BJ (cell line): ENCODE measurements around the gene RAB1A. TPM values are rescaled to one million over a fixed set of nuclear protein-coding genes. Genes with fewer than 3 reads are reported as not detected.

Experiments
- CTCF ChIA-PET: fragments of 350-600 bp; formaldehyde crosslinking; extraction: SDS; loops from one replicate; lab custom pipeline; 2021; ENCODE audit warnings: antibody characterized with exemption, inconsistent platforms; lab: Yijun Ruan, JAX
- POLR2A ChIA-PET: fragments of 300-600 bp; sonication (Branson Sonifier 250); formaldehyde crosslinking; extraction: SDS; loops from one replicate; lab custom pipeline; 2021; ENCODE audit warnings: antibody characterized with exemption; lab: Charles Lee
- DNase-seq: peaks from one replicate; pipeline ENCODE4 v3.0.0-alpha.2; 2011; ENCODE audit warnings: low read depth
- H3K27me3 ChIP-seq: 2 replicates; pipeline ENCODE4 v1.6.0; 2011; ENCODE audit warnings: low read length; ENCODE audit not compliant: control insufficient read depth, insufficient read depth
- H3K36me3 ChIP-seq: 2 replicates; pipeline ENCODE4 v1.5.1; 2011; ENCODE audit warnings: low read length; ENCODE audit not compliant: control insufficient read depth, insufficient read depth
- H3K4me3 ChIP-seq: 2 replicates; pipeline ENCODE4 v1.5.1; 2011; ENCODE audit warnings: low read depth, mild to moderate bottlenecking, control low read depth, low read length
- polyA plus RNA-seq: library from polyadenylated mRNA; depleted of rRNA; stranded (reverse); fragments of >200 nt; gene quantifications from 2 replicates; pipeline ENCODE4 v1.2.3, GENCODE V29; 2011; rRNA removed
- small RNA-seq: library from RNA; depleted of rRNA; stranded (forward); fragments of <200 nt; gene quantifications from one replicate; pipeline ENCODE3, GENCODE V24; 2012; ENCODE audit warnings: low replicate concordance, low read depth; ENCODE audit not compliant: insufficient read length
- TF ChIP-seq, protein P1 (sequence below): IDR thresholded peaks from 2 replicates; pipeline ENCODE4 v1.5.1; 2011; ENCODE audit warnings: low read depth, mild to moderate bottlenecking, control low read depth, inconsistent platforms, low read length, moderate library complexity; ENCODE audit not compliant: insufficient read depth

The RAB1A gene
- polyA plus RNA-seq, 1 experiment = 90.6 TPM

DNA sequence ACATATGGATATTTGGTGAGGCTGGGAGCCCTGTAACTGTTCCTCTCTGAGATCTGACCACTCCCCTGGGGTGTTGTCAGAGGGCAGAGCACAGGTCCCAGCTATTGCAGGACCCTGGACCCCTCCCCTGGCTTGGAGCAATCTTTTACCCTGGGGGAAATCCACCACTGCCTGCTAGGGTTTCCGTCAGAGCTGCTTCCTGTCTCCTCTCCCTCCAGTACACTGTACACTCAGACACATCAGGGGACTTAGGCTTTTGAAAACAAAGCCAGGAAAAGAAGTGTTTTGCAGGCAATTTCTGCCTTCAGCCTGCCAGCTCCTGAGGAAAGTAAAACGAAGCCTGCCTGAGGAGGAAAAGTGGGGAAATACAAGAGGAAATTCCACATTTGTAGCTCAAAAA lies 86.9 kb downstream of the RAB1A start:
- no peak overlapping the region for H3K4me3 ChIP-seq
- CTCF ChIA-PET = interaction anchor here (0.6 to 2.3 kb wide), 6 partner anchors 23 to 712 kb away, joined by 3 to 18 read pairs (median 3); no protein-coding TSS in a partner anchor
- H3K36me3 ChIP-seq = no peaks in the 10 kb centered on the region
- TF ChIP-seq, protein P1, sequence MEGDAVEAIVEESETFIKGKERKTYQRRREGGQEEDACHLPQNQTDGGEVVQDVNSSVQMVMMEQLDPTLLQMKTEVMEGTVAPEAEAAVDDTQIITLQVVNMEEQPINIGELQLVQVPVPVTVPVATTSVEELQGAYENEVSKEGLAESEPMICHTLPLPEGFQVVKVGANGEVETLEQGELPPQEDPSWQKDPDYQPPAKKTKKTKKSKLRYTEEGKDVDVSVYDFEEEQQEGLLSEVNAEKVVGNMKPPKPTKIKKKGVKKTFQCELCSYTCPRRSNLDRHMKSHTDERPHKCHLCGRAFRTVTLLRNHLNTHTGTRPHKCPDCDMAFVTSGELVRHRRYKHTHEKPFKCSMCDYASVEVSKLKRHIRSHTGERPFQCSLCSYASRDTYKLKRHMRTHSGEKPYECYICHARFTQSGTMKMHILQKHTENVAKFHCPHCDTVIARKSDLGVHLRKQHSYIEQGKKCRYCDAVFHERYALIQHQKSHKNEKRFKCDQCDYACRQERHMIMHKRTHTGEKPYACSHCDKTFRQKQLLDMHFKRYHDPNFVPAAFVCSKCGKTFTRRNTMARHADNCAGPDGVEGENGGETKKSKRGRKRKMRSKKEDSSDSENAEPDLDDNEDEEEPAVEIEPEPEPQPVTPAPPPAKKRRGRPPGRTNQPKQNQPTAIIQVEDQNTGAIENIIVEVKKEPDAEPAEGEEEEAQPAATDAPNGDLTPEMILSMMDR = no peak
- peaks cover 4% of the 10 kb centered on the region for H3K27me3 ChIP-seq
- POLR2A ChIA-PET = no interaction called here
- no peak for DNase-seq

DNA sequence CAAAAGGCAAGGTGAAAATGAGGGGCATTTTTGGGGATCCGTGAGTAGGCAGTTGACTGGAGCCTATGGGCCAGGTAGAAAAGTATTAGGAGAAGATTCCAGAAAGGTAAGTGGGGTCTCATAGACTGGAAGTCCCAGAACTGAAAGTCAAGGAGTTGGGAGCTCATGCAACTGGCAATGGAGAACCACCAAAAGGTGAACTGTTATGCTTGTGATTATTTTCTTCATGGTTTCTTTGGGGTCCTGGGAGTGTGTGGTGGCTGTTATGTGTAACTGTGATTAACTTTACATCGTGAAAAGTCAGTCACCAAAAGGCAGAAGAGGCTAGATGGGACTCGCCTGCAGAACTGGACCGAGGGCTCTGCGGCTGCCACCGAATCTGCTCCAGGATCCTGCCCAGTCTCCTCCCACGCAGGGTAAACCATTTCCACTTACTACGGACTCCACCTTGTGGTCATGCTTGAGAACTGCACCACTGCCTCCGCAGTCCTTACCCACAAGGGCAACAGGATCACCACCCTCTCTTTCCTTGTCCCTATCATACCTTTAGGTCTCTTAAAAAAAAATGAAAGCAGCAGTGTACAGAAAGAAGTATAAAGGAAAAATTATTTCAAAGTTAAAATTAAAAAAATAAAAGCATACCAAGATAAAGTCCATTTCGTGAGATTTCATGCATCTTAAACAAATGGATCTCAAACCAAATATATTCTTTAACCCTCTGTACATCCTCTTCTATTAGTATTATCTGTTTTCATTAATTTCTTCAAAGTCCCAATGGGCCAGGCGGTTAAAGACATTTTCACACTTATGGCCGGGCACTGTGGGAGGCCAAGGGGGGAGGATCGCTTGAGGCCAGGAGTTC lies 89.3 kb downstream of the RAB1A start:
- ChIA-PET CTCF (interaction anchor here (0.5 to 13.6 kb wide), 13 partner anchors 10 to 533 kb away, joined by 3 to 147 read pairs (median 4); partner anchors contain the start of gene CEP68), POLR2A (interaction anchor here (0.7 kb wide), 1 partner anchor 46 kb away, joined by 3 read pairs; no protein-coding TSS in a partner anchor)
- TF ChIP-seq, protein P1 = peak; percentile 89
- Histone ChIP-seq H3K4me3 (no peak overlapping the region), H3K27me3 (no peaks in the 10 kb centered on the region), H3K36me3 (no peaks in the 10 kb centered on the region)
- no peak for DNase-seq

DNA sequence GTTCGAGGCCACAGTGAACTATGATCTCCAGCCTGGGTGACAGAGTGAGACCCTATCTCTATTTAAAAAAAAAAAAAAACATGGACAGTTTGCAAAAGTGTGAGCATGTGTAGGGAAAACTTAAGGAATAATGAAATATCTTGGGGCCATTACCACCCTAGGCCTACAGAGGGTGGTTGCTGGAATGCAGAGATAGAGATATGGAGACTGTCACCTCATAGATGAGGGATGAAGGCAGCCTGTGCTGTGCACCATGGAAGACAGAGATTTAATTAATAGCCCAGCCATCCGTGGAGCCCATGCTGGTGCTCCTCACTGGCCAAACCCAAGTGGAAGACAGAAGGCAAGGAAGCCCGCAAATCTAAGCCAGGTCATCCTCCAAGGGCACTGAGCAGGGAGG lies 90.3 kb downstream of the RAB1A start:
- Histone ChIP-seq H3K36me3 (no peaks in the 10 kb centered on the region), H3K4me3 (no peak overlapping the region), H3K27me3 (no peaks in the 10 kb centered on the region)
- TF ChIP-seq, protein P1 = no peak
- ChIA-PET POLR2A (no interaction called here), CTCF (interaction anchor here (0.8 to 13.6 kb wide), 5 partner anchors 9 to 516 kb away, joined by 3 to 147 read pairs (median 3); no protein-coding TSS in a partner anchor)
- no peak for DNase-seq

DNA sequence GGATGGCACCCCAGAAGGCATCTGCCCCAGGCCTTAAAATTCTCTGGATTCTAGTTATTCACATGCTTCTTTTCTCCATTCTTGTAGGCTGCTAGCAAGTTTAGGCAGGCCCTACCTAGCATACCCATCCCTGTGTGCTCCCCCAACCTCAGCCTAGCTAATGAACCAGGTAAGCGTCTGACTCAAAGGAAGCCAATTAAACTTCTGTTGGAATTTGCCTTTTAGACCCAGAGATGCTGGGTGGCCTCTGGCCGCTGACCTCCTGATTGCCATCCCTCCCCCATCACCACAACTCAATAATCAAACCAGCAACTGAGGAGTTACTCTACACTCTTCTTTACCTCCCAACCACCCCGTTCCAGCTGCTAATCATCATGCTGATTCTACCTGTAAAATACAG lies 92.7 kb downstream of the RAB1A start:
- no peak for DNase-seq
- Histone ChIP-seq H3K4me3 (no peak overlapping the region), H3K27me3 (no peaks in the 10 kb centered on the region), H3K36me3 (no peaks in the 10 kb centered on the region)
- TF ChIP-seq, protein P1 = no peak
- ChIA-PET CTCF (interaction anchor here (13.6 kb wide), 1 partner anchor 121 kb away, joined by 147 read pairs; no protein-coding TSS in a partner anchor), POLR2A (no interaction called here)

Small RNAs within 50 kb of the gene (small RNA-seq; reads per million reads assigned to genes)
- not detected for gene RF00090

Other genes starting within 250 kb of the RAB1A start
- 51.0 and 80.7 TPM in 2 replicates for gene SLC1A4, start 140.7 kb downstream of the RAB1A start, polyA plus RNA-seq
- 5.8 and 11.7 TPM in 2 replicates for gene CEP68, start 73.7 kb downstream of the RAB1A start, polyA plus RNA-seq
- 57.9 and 153 TPM in 2 replicates for gene ACTR2, start 97.7 kb upstream of the RAB1A start, polyA plus RNA-seq